Heart left ventricle (tissue), 13 donors: Measurements from ENCODE around the gene LEFTY2.
"Not testable (repeated sequence)": the region's sequence is repeated elsewhere in the genome, so short reads cannot be mapped to it uniquely, and the experiment has no call there.

ENCODE experiments used
- POLR2A ChIP-seq, 2 donors: fragments of 450-650 bp; IDR thresholded peaks; one replicate each; pipeline ENCODE4 v1.6.1; 2017; ENCODE audit warnings: antibody characterized with exemption in 2 of 2, mild to moderate bottlenecking in 2 of 2, moderate library complexity in 2 of 2
- TF ChIP-seq, protein P1 (sequence below), 12 donors: fragments of 200-600 bp; sonication (generic) in 4 of 12; IDR thresholded peaks; one replicate each; pipeline versions ENCODE4 v1.5.0 to v1.8.0; 2018 to 2022; ENCODE audit warnings: antibody characterized with exemption in 12 of 12, mild to moderate bottlenecking in 5 of 12
- donor health status: ischemic (EF 13 %, LVEDD 7.1; RV severe dilation, severe dysfunction).
- donor health status: DM: no; HTN: yes; CAD: no.
- donor health status: DM: no; HTN: no; CAD: no.
- donor health status: ischemic (EF 25% LVEDD 6.9; RV normal size, moderate dysfunction).
- donor health status: ischemic (EF 25% LVEDD 5.7; RV mildly dilated, moderate dysfunction).
- donor health status: ischemic (EF 35%, LVEDD 5.7; RV mildly dilated, moderate dysfunction).
- donor health status: nonischemic (EF 11% LVEDD 7.7; RV severe dilation, severe dysfunction).
- donor health status: DM: yes; HTN: yes; CAD: no.
- donor health status: PGD.
- donor health status: ischemic (EF 29% LVEDD 5.4; RV normal size, mild dysfunction).
- donor health status: nonischemic (EF 23%, LVEDD 6.1; RV moderate dilation, normal function).

DNA sequence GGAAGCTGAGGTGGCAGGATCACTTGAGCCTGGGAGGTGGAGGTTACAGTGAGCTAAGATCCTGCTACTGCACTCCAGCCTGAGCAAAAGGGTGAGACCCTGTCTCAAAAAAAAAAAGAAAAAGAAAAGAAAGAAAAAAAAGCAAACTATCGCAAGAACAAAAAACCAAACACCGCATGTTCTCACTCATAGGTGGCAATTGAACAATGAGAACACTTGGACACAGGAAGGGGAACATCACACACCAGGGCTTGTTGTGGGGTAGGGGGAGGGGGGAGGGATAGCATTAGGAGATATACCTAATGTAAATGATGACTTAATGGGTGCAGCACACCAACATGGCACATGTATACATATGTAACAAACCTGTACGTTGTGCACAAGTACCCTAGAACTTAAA lies 11.6 kb downstream of the LEFTY2 start:
- TF ChIP-seq, protein P1, sequence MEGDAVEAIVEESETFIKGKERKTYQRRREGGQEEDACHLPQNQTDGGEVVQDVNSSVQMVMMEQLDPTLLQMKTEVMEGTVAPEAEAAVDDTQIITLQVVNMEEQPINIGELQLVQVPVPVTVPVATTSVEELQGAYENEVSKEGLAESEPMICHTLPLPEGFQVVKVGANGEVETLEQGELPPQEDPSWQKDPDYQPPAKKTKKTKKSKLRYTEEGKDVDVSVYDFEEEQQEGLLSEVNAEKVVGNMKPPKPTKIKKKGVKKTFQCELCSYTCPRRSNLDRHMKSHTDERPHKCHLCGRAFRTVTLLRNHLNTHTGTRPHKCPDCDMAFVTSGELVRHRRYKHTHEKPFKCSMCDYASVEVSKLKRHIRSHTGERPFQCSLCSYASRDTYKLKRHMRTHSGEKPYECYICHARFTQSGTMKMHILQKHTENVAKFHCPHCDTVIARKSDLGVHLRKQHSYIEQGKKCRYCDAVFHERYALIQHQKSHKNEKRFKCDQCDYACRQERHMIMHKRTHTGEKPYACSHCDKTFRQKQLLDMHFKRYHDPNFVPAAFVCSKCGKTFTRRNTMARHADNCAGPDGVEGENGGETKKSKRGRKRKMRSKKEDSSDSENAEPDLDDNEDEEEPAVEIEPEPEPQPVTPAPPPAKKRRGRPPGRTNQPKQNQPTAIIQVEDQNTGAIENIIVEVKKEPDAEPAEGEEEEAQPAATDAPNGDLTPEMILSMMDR (IDR thresholded peaks at IDR 0.05) = not testable (repeated sequence)
- TF ChIP-seq POLR2A (IDR thresholded peaks at IDR 0.05) = not testable (repeated sequence)
